HepG2 (cell line): ENCODE results near the gene LRRC34. TPM values are rescaled to one million over a fixed set of nuclear protein-coding genes. Genes with fewer than 3 reads are reported as not detected.
A peak's percentile ranks its signal among the peaks of the same experiment; 100 is the strongest.

Experiments used
- ATAC-seq: fragments of 200-7000 bp; cut with Tn5 transposase; 3 replicates; pipeline ENCODE4 v1.9.1; 2020; ENCODE audit warnings: mild to moderate bottlenecking, moderate library complexity
- BruUV-seq: library from RNA; stranded (reverse); fragments of 400-500 nt; replicated peaks from 2 replicates; lab custom pipeline; 2021; lab: Mats Ljungman, UMichigan
- CTCF ChIA-PET: fragments of 300-600 bp; formaldehyde crosslinking; extraction: SDS; loops from one replicate; lab custom pipeline; 2021; ENCODE audit warnings: low total read pairs, inconsistent platforms, low intra/inter-chr PET ratio; lab: Yijun Ruan, JAX
- POLR2A ChIA-PET: fragments of 350-600 bp; sonication (Branson Sonifier 250); formaldehyde crosslinking; loops from one replicate; lab custom pipeline; 2020; ENCODE audit warnings: antibody characterized with exemption, inconsistent platforms; lab: Yijun Ruan, JAX
- DNase-seq: peaks from one replicate; pipeline ENCODE4 v3.0.0-alpha.2; 2015; ENCODE audit warnings: low spot score
- FAIRE-seq: peaks from 3 replicates; lab custom pipeline; 2011; peaks lifted over from hg19 to GRCh38; lab: Jason Lieb, UNC
- H2AFZ ChIP-seq: one replicate; pipeline ENCODE4 v1.6.1; 2011; ENCODE audit warnings: low read length, inconsistent platforms
- H3K27ac ChIP-seq: fragments of 300-600 bp; 3 replicates; pipeline ENCODE4 v1.8.0; 2011; ENCODE audit warnings: mixed run types, mild to moderate bottlenecking, mixed read lengths, low read length, inconsistent platforms; ENCODE audit not compliant: insufficient read depth; ENCODE audit errors: extremely low read length
- H3K27me3 ChIP-seq, 2 experiments: fragments of 200-600 bp in 1 of 2; 2 replicates in 1 of 2; 3 replicates in 1 of 2; pipeline versions ENCODE4 v1.6.0 to v1.8.0; 2011; ENCODE audit warnings: low read length in 2 of 2, mild to moderate bottlenecking in 2 of 2, moderate library complexity in 2 of 2, inconsistent platforms in 1 of 2; ENCODE audit not compliant: insufficient read depth in 2 of 2, control insufficient read depth in 1 of 2
- H3K36me3 ChIP-seq, 2 experiments: fragments of 200-600 bp in 1 of 2; replicated peaks in 1 of 2; 2 replicates in 1 of 2; 3 replicates in 1 of 2; pipeline versions ENCODE4 v1.5.1 to v1.8.0; 2011; ENCODE audit warnings: low read length in 2 of 2, inconsistent platforms in 1 of 2; ENCODE audit not compliant: insufficient read depth in 2 of 2, control insufficient read depth in 1 of 2
- H3K4me1 ChIP-seq: 2 replicates; pipeline ENCODE4 v1.5.1; 2012; ENCODE audit warnings: low read length, inconsistent platforms; ENCODE audit not compliant: insufficient read depth
- H3K4me2 ChIP-seq: 2 replicates; pipeline ENCODE4 v1.6.0; 2011; ENCODE audit warnings: low read depth, low read length, inconsistent platforms
- H3K4me3 ChIP-seq, 3 experiments: fragments of 200-600 bp in 1 of 3; sonication (generic), shearing (Covaris generic) in 1 of 3; replicated peaks in 1 of 3; 2 replicates each; pipeline ENCODE4 v1.5.1; 2011 to 2016; ENCODE audit warnings: low read length in 3 of 3, inconsistent platforms in 2 of 3, low read depth in 2 of 3, mild to moderate bottlenecking in 2 of 3, control low read depth in 1 of 3, mixed read lengths in 1 of 3; ENCODE audit not compliant: insufficient read depth in 1 of 3
- H3K79me2 ChIP-seq: one replicate; pipeline ENCODE4 v1.6.1; 2011; ENCODE audit warnings: low read length, inconsistent platforms; ENCODE audit not compliant: insufficient read depth
- H3K9ac ChIP-seq: 2 replicates; pipeline ENCODE4 v1.6.0; 2011; ENCODE audit warnings: mild to moderate bottlenecking, low read depth, low read length, inconsistent platforms; ENCODE audit not compliant: insufficient read depth
- H3K9me3 ChIP-seq: 2 replicates; pipeline ENCODE4 v1.5.1; 2012; ENCODE audit warnings: mild to moderate bottlenecking, low read length
- H4K20me1 ChIP-seq: 2 replicates; pipeline ENCODE4 v1.6.0; 2011; ENCODE audit warnings: inconsistent platforms, mild to moderate bottlenecking, low read length, moderate library complexity; ENCODE audit not compliant: insufficient read depth
- ARID4A ChIP-seq: sonication (generic); formaldehyde crosslinking; IDR thresholded peaks from 2 replicates; pipeline ENCODE4 v1.5.0; 2020; ENCODE audit warnings: mild to moderate bottlenecking, missing genetic modification reagents, borderline replicate concordance
- DRAP1 ChIP-seq: IDR thresholded peaks from 2 replicates; pipeline ENCODE4 v1.6.1; 2016; ENCODE audit warnings: missing genetic modification reagents, missing compliant biosample characterization
- ONECUT2 ChIP-seq: sonication (generic); formaldehyde crosslinking; IDR thresholded peaks from 2 replicates; pipeline ENCODE4 v1.4.0; 2020; ENCODE audit warnings: missing genetic modification reagents
- RFX3 ChIP-seq: IDR thresholded peaks from 2 replicates; pipeline ENCODE4 v1.6.1; 2016; ENCODE audit warnings: missing biosample characterization, missing genetic modification reagents
- WIZ ChIP-seq: sonication (generic); formaldehyde crosslinking; IDR thresholded peaks from 2 replicates; pipeline ENCODE4 v1.5.1; 2020; ENCODE audit warnings: mild to moderate bottlenecking, missing genetic modification reagents
- ZNF687 ChIP-seq: sonication (generic); formaldehyde crosslinking; IDR thresholded peaks from 2 replicates; pipeline ENCODE4 v1.5.1; 2020; ENCODE audit warnings: mild to moderate bottlenecking, missing genetic modification reagents, moderate library complexity
- WGBS: methylation state at CpG from one replicate; pipeline ENCODE4 v1.1.6; 2017; ENCODE audit warnings: low lambda C conversion rate; 5-methylcytosine and 5-hydroxymethylcytosine counted together
- in situ Hi-C: cut with HindIII; loops from 2 replicates; pipeline ENCODE4 v1.10.0; 2017; ENCODE audit warnings: low pct_unique_long_range_greater_than_20kb; ENCODE audit not compliant: extremely low pct_ligation_motif_present
- intact Hi-C: fragments of 100-400 bp; cut with micrococcal nuclease; formaldehyde crosslinking; loops from one replicate; pipeline ENCODE4 v1.10.0; 2022; ENCODE audit not compliant: unreplicated experiment
- polyA plus RNA-seq, 8 experiments: library from polyadenylated mRNA; depleted of rRNA in 3 of 8; stranded (reverse) in 7 of 8; unstranded in 1 of 8; fragments of >200 nt; fragmentation: Illumina TruSeq in 4 of 8; extraction: Trizol in 4 of 8; gene quantifications; 2 replicates each; pipeline versions ENCODE4 v1.2.1 to v1.2.3, GENCODE V29; 2011 to 2016; ENCODE audit warnings: low read depth in 4 of 8, missing spikeins in 1 of 8, mixed read lengths in 1 of 8; ENCODE audit not compliant: insufficient read depth in 1 of 8
- total RNA-seq, 5 experiments: library from RNA; depleted of rRNA; stranded (reverse); fragments of >200 nt; fragmentation: Illumina TruSeq; extraction: Trizol; gene quantifications; 2 replicates each; pipeline ENCODE4 v1.2.3, GENCODE V29; 2016; ENCODE audit warnings: low read depth in 1 of 5

The LRRC34 gene
- total and polyA plus RNA-seq, 2 of the 13 experiments (the other 11 are each of a cell fraction or from before 2014, with no cell fraction given): not detected

DNA sequence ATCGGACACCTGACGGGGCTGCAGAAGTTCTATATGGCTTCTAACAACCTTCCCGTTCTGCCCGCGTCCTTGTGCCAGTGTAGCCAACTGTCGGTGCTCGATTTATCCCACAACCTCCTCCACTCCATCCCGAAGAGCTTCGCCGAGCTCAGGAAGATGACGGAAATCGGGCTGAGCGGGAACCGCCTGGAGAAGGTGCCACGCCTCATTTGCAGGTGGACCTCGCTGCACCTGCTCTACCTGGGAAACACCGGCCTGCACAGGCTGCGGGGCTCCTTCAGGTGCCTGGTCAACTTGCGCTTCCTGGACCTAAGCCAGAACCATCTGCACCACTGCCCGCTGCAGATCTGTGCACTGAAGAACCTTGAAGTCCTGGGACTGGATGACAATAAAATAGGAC is 9.8 kb upstream of the LRRC34 start:
- in situ Hi-C loops (no loop called here), intact Hi-C loops (no loop called here)
- CTCF ChIA-PET: no interaction called here
- TF ChIP-seq WIZ (no peak), RFX3 (CRISPR knock-in tag) (no peak), ARID4A (CRISPR knock-in tag) (no peak), ZNF687 (0 out of 2 replicates have a peak, but pooled peaks have one; percentile 13), ONECUT2 (no peak), DRAP1 (CRISPR knock-in tag) (no peak)
- peaks cover 0 to 17% of the 10 kb centered on the region in 2 experiments; a peak in 3 of 5 replicates for H3K27me3 ChIP-seq
- H2AFZ ChIP-seq: no peak overlapping the region
- no peaks in the 10 kb centered on the region for H3K9me3 ChIP-seq
- H3K4me2 ChIP-seq: peak overlapping the region; percentile 45; the same call in 1 of the 2 replicates
- no peaks in the 10 kb centered on the region for H3K79me2 ChIP-seq
- DNase-seq (no peak), FAIRE-seq (no peak), ATAC-seq (no peak; the same call in 2 of the 3 replicates)
- no peaks in the 10 kb centered on the region for H3K4me1 ChIP-seq
- no TSS peak for BruUV-seq
- no peak overlapping the region for H3K9ac ChIP-seq
- WGBS: 82% methylated on average over 12 of the region's 20 CpGs
- no peaks in the 10 kb centered on the region for H4K20me1 ChIP-seq
- H3K36me3 ChIP-seq: no peaks in the 10 kb centered on the region
- POLR2A ChIA-PET: no interaction called here
- H3K27ac ChIP-seq: no peak overlapping the region
- H3K4me3 ChIP-seq: no peak overlapping the region
